ENCODE results near the gene FLYWCH2.
A peak's percentile ranks its signal among the peaks of the same experiment; 100 is the strongest.

The FLYWCH2 gene

GRCh38 chr16:2854700-2855309 is 28.2 kb upstream of the FLYWCH2 start:
- DNase-seq = no peak

- no peak for DNase-seq
These were observed 27.5 kb upstream of the FLYWCH2 start for GRCh38 chr16:2855536-2855935.

- DNase-seq = no peak
These were observed 26.8 kb upstream of the FLYWCH2 start for GRCh38 chr16:2856061-2856670.

GRCh38 chr16:2856686-2857450 is 26.1 kb upstream of the FLYWCH2 start:
- no peak for DNase-seq

GRCh38 chr16:2857451-2858244 is 25.4 kb upstream of the FLYWCH2 start, which contains the start of gene PRSS22:
PRSS22 (minus strand) TSS chr16:2858170; CDS start chr16:2858104, 66 bp downstream.
- peak; percentile 53 for DNase-seq

GRCh38 chr16:2858245-2859025 is 24.6 kb upstream of the FLYWCH2 start:
- DNase-seq = peak; percentile 21

- no peak for DNase-seq
These were observed 23.2 kb upstream of the FLYWCH2 start for GRCh38 chr16:2859686-2860265.

- no peak for DNase-seq
These were observed 22.0 kb upstream of the FLYWCH2 start for GRCh38 chr16:2860826-2861567.

- DNase-seq = no peak
These were observed 17.4 kb upstream of the FLYWCH2 start for GRCh38 chr16:2865651-2866050.

GRCh38 chr16:2866431-2866830 is 16.6 kb upstream of the FLYWCH2 start:
- DNase-seq = no peak

GRCh38 chr16:2867661-2867986 is 15.4 kb upstream of the FLYWCH2 start:
- DNase-seq = no peak

GRCh38 chr16:2867987-2868789 is 14.8 kb upstream of the FLYWCH2 start:
- peak; percentile 92 for DNase-seq

- no peak for DNase-seq
These were observed 11.1 kb upstream of the FLYWCH2 start for GRCh38 chr16:2871926-2872325.

- DNase-seq = peak; percentile 35
These were observed 8.7 kb upstream of the FLYWCH2 start for GRCh38 chr16:2874032-2874911.

GRCh38 chr16:2874912-2875362 is 8.1 kb upstream of the FLYWCH2 start:
- DNase-seq = peak; percentile 81

GRCh38 chr16:2879854-2880508 is 3.0 kb upstream of the FLYWCH2 start:
- DNase-seq = no peak

GRCh38 chr16:2881783-2882649 is 999 bp upstream of the FLYWCH2 start:
- DNase-seq = peak; percentile 63

GRCh38 chr16:2883458-2883908 is 468 bp downstream of the FLYWCH2 start:
- peak; percentile 58 for DNase-seq

Data from NCI-H69 (cell line).